Natural killer cell treated with Interleukin-12 subunit alpha and Interleukin-12 subunit beta and Interleukin-15 and Interleukin-18, amount 100 ng/mL, for 72 hours (primary cell): ENCODE results near the gene HAUS3. TPM values are rescaled to one million over a fixed set of nuclear protein-coding genes. Genes with fewer than 3 reads are reported as not detected.
"Not testable (repeated sequence)": the region's sequence is repeated elsewhere in the genome, so short reads cannot be mapped to it uniquely, and the experiment has no call there.

ENCODE experiments used
- ATAC-seq, 2 donors: fragments of 150-1000 bp; cut with Tn5 transposase in 1 of 2; sonication (Bioruptor Pico), chemical (Tn5 transposase) in 1 of 2; 2 replicates each; pipeline ENCODE4 v1.10.0; 2021
- DNase-seq: peaks from one replicate; pipeline ENCODE4 v3.0.0; 2022; ENCODE audit warnings: low spot score
- H3K27ac Mint-ChIP-seq, 2 donors: 1 replicate in 1 of 2; 2 replicates in 1 of 2; pipeline ENCODE4 v1.8.0; 2022; ENCODE audit warnings: mixed read lengths in 2 of 2, mild to moderate bottlenecking in 1 of 2, moderate library complexity in 1 of 2
- H3K27me3 Mint-ChIP-seq, 2 donors: 1 replicate in 1 of 2; 2 replicates in 1 of 2; pipeline ENCODE4 v1.8.0; 2022; ENCODE audit warnings: mixed read lengths in 2 of 2
- H3K36me3 Mint-ChIP-seq: one replicate; pipeline ENCODE4 v1.8.0; 2022; ENCODE audit warnings: mixed read lengths
- H3K4me1 Mint-ChIP-seq, 2 donors: 1 replicate in 1 of 2; 2 replicates in 1 of 2; pipeline ENCODE4 v1.8.0; 2022; ENCODE audit warnings: low read depth in 2 of 2, mixed read lengths in 2 of 2, mild to moderate bottlenecking in 1 of 2
- H3K4me3 Mint-ChIP-seq: one replicate; pipeline ENCODE4 v1.8.0; 2022; ENCODE audit warnings: mixed read lengths
- H3K9me3 Mint-ChIP-seq: 2 replicates; pipeline ENCODE4 v1.8.0; 2022; ENCODE audit warnings: mixed read lengths
- total RNA-seq, 2 donors: library from RNA; stranded (reverse); gene quantifications; one replicate each; pipeline ENCODE4 v1.2.3, GENCODE V29; 2022

HAUS3 gene
- total RNA-seq, 2 donors from 2014 or later = 17.6 to 30.0 TPM

- Mint-ChIP-seq H3K36me3 (no peaks in the 10 kb centered on the region), H3K4me1 (peaks cover 0 to 5% of the 10 kb centered on the region in 2 donors), H3K9me3 (no peaks in the 10 kb centered on the region), H3K27me3 (peaks cover 0 to 3% of the 10 kb centered on the region in 2 donors), H3K4me3 (no peak overlapping the region), H3K27ac (no peak overlapping the region)
- no peak for DNase-seq
- ATAC-seq = no peak
Measured at GRCh38 chr4:2219233-2219760, 22.6 kb downstream of the HAUS3 start.

- peaks cover 0 to 5% of the 10 kb centered on the region in 2 donors for H3K4me1 Mint-ChIP-seq
- no peak overlapping the region for H3K27ac Mint-ChIP-seq
- no peaks in the 10 kb centered on the region for H3K9me3 Mint-ChIP-seq
- no peak overlapping the region for H3K4me3 Mint-ChIP-seq
- peaks cover 0 to 3% of the 10 kb centered on the region in 2 donors for H3K27me3 Mint-ChIP-seq
- no peaks in the 10 kb centered on the region for H3K36me3 Mint-ChIP-seq
- no peak for ATAC-seq
- DNase-seq = no peak
Measured at GRCh38 chr4:2218436-2218835, 23.5 kb downstream of the HAUS3 start.

GRCh38 chr4:2217726-2218125, 24.2 kb downstream of the HAUS3 start:
- DNase-seq (no peak), ATAC-seq (no peak)
- peaks cover 0 to 3% of the 10 kb centered on the region in 2 donors for H3K27me3 Mint-ChIP-seq
- H3K36me3 Mint-ChIP-seq = no peaks in the 10 kb centered on the region
- no peak overlapping the region for H3K4me3 Mint-ChIP-seq
- peaks cover 0 to 5% of the 10 kb centered on the region in 2 donors for H3K4me1 Mint-ChIP-seq
- no peaks in the 10 kb centered on the region for H3K9me3 Mint-ChIP-seq
- no peak overlapping the region for H3K27ac Mint-ChIP-seq

- Mint-ChIP-seq H3K9me3 (no peaks in the 10 kb centered on the region), H3K27ac (no peak overlapping the region), H3K27me3 (peaks cover 0 to 3% of the 10 kb centered on the region in 2 donors), H3K36me3 (no peaks in the 10 kb centered on the region), H3K4me3 (no peak overlapping the region), H3K4me1 (no peaks in the 10 kb centered on the region)
- DNase-seq (no peak), ATAC-seq (no peak)
Measured at GRCh38 chr4:2212831-2213230, 29.1 kb downstream of the HAUS3 start.

GRCh38 chr4:2202789-2203188, 39.1 kb downstream of the HAUS3 start:
- not testable (repeated sequence) for H3K27ac Mint-ChIP-seq, H3K4me1 Mint-ChIP-seq, H3K9me3 Mint-ChIP-seq, H3K27me3 Mint-ChIP-seq, H3K4me3 Mint-ChIP-seq, ATAC-seq, DNase-seq, H3K36me3 Mint-ChIP-seq

- Mint-ChIP-seq H3K4me3 (no peak overlapping the region), H3K36me3 (no peaks in the 10 kb centered on the region), H3K9me3 (no peaks in the 10 kb centered on the region), H3K27me3 (no peaks in the 10 kb centered on the region), H3K4me1 (peaks cover 0 to 2% of the 10 kb centered on the region in 2 donors), H3K27ac (no peak overlapping the region)
- DNase-seq = no peak
- no peak for ATAC-seq
Measured at GRCh38 chr4:2194496-2194895, 47.4 kb downstream of the HAUS3 start.

GRCh38 chr4:2193326-2193725, 48.6 kb downstream of the HAUS3 start:
- DNase-seq (no peak), ATAC-seq (no peak)
- Mint-ChIP-seq H3K4me3 (no peak overlapping the region), H3K27ac (no peak overlapping the region), H3K9me3 (no peaks in the 10 kb centered on the region), H3K36me3 (no peaks in the 10 kb centered on the region), H3K4me1 (peaks cover 0 to 2% of the 10 kb centered on the region in 2 donors), H3K27me3 (no peaks in the 10 kb centered on the region)

GRCh38 chr4:2186865-2187172, 55.1 kb downstream of the HAUS3 start:
- DNase-seq (no peak), ATAC-seq (no peak)
- peaks cover 8% of the 10 kb centered on the region for H3K9me3 Mint-ChIP-seq
- H3K36me3 Mint-ChIP-seq = peaks cover 17% of the 10 kb centered on the region
- H3K27ac Mint-ChIP-seq = no peak overlapping the region
- H3K4me1 Mint-ChIP-seq = peaks cover 6 to 8% of the 10 kb centered on the region in 2 donors
- H3K4me3 Mint-ChIP-seq = no peak overlapping the region
- no peaks in the 10 kb centered on the region for H3K27me3 Mint-ChIP-seq

- Mint-ChIP-seq H3K9me3 (peaks cover 8% of the 10 kb centered on the region), H3K27ac (no peak overlapping the region), H3K4me1 (peaks cover 6 to 8% of the 10 kb centered on the region in 2 donors), H3K4me3 (no peak overlapping the region), H3K27me3 (no peaks in the 10 kb centered on the region), H3K36me3 (peaks cover 17% of the 10 kb centered on the region)
- no peak for ATAC-seq
- DNase-seq = no peak
Measured at GRCh38 chr4:2186133-2186864, 55.6 kb downstream of the HAUS3 start.

- Mint-ChIP-seq H3K27me3 (no peaks in the 10 kb centered on the region), H3K4me3 (no peak overlapping the region), H3K9me3 (peaks cover 8% of the 10 kb centered on the region), H3K27ac (no peak overlapping the region), H3K4me1 (peaks cover 6 to 8% of the 10 kb centered on the region in 2 donors), H3K36me3 (peaks cover 17% of the 10 kb centered on the region)
- ATAC-seq (no peak), DNase-seq (no peak)
Measured at GRCh38 chr4:2183394-2183793, 58.5 kb downstream of the HAUS3 start.

- Mint-ChIP-seq H3K27me3 (no peaks in the 10 kb centered on the region), H3K27ac (no peak overlapping the region), H3K36me3 (peaks cover 17% of the 10 kb centered on the region), H3K4me1 (peaks cover 6 to 8% of the 10 kb centered on the region in 2 donors), H3K9me3 (peaks cover 8% of the 10 kb centered on the region), H3K4me3 (no peak overlapping the region)
- ATAC-seq = peak in 1 of 2 donors; percentile 80
- DNase-seq = no peak
Measured at GRCh38 chr4:2182994-2183393, 58.9 kb downstream of the HAUS3 start.

- ATAC-seq = no peak
- Mint-ChIP-seq H3K27me3 (no peaks in the 10 kb centered on the region), H3K4me3 (no peak overlapping the region), H3K4me1 (peaks cover 6 to 8% of the 10 kb centered on the region in 2 donors), H3K27ac (no peak overlapping the region), H3K36me3 (no peaks in the 10 kb centered on the region), H3K9me3 (no peaks in the 10 kb centered on the region)
- no peak for DNase-seq
Measured at GRCh38 chr4:2180410-2180809, 61.5 kb downstream of the HAUS3 start.

GRCh38 chr4:2179717-2180116, 62.2 kb downstream of the HAUS3 start:
- Mint-ChIP-seq H3K4me1 (peaks cover 6 to 8% of the 10 kb centered on the region in 2 donors), H3K9me3 (no peaks in the 10 kb centered on the region), H3K27me3 (no peaks in the 10 kb centered on the region), H3K36me3 (no peaks in the 10 kb centered on the region), H3K27ac (no peak overlapping the region), H3K4me3 (no peak overlapping the region)
- ATAC-seq (no peak), DNase-seq (no peak)

GRCh38 chr4:2178986-2179385, 62.9 kb downstream of the HAUS3 start:
- Mint-ChIP-seq H3K36me3 (no peaks in the 10 kb centered on the region), H3K4me1 (peaks cover 6 to 8% of the 10 kb centered on the region in 2 donors), H3K9me3 (no peaks in the 10 kb centered on the region), H3K4me3 (no peak overlapping the region), H3K27ac (no peak overlapping the region), H3K27me3 (no peaks in the 10 kb centered on the region)
- ATAC-seq (no peak), DNase-seq (no peak)
